GM21515 (cell line): ENCODE measurements around the gene GAS7.

Source experiments
- ATAC-seq: cut with Tn5 transposase; IDR thresholded peaks from one replicate; pipeline ENCODE4 v1.9.1; 2021; ENCODE audit not compliant: unreplicated experiment

Gene GAS7

DNA sequence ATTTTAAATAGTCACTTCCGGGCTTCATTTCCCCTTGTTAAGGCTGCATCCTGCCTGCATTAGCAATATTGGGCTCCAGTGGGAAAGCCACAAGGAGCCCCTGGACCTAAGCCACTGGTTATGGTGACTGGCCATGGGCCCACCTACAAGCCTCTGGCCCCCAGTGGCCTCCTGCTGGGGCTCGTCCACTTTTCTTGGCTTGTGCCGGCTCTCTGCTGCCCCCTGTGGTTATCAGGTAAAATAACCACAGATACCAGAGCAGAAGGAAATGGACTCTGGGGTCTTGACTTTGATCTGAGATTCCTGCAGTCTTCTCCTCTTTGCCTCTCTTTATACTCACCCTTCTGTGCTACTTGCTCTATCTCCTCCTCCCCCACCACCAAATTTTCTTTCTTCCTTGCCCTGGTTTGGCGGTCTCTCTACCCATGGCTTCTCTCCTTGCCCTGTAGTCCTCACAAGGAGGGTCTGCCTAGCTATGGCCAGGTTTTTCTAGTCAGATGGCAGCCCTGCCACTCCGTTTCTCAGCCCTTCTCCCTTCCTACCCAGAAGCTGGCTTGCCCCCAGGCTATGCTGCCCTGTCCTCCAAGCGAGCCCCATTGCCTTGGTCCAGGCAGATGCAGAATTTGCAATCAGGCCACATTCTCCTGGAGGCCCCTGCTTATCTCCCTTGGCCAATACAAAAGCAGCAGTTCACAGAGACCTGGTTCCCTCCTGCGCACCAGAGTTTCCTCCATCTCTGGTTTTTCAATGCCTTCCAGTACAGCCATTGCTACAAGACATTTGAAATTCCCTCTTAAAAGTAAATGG is 210.4 kb downstream of the GAS7 start:
- ATAC-seq, result no peak

DNA sequence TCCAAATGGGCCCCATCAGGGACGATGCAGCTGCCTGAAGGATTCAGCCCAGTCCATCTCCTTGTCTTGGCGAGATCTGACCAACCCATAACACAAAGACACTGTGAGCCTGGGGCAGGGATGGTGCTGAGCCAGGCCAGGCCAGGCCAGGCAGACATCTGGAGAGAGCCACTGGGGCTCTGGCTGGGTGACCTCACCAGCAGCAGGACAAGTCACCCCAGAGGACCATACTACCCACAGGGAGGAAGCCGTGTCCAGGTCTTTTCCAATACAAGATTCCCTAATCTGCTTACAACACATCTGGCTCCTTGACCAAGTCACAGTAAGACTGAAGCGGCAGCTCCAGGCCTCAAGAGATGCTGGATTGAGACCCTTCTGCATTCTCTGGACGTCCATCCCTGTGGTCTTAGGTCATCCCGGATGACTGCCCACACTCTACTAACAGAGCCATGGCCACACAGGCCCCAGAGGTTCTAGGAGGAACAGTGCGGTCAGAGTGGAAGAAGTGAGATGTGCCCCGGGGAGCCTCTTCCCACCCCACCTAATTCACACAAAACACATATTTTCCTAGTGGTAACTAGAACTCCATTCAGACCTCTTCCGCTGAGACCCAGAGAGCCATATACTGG is 211.5 kb downstream of the GAS7 start:
- no peak for ATAC-seq

DNA sequence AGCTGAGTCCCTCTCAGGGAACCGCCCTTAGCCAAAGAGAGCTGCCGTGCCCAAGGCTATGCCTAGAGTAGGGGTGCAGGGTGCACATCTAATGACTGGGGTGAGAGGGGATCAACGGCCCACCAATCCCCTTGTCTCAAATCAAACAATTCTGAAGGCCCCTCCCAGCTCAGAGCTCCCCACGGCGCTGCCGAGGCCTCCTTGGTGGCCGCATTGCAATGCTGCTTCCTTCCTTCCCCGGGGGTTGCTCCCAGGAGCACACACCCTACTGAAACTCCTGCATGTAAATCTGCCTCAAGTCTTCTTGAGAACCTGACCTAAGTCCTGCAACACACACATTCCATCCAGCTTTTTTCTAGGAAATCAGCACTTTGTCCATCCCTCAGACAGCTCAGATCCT is 212.8 kb downstream of the GAS7 start:
- ATAC-seq, result no peak

DNA sequence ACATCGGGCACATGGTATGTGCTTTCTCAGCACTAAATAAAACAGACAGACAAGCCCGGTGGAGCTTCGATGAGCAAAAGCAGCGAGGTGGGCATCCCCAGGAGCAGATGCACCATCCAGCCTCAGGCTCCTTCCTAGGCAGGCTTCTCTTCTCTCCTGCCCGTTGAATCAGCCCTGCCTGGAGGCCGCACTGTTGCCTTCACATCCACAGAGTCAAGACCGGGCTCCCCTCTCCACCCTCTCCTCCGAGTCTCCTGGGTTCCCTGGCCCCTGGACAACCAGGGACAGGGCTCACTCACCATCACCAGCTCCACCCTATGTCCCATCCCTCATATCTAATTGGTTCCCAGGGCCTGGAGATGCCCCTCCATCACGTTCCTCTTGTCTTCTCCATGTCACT is 213.6 kb downstream of the GAS7 start:
- ATAC-seq, result no peak

DNA sequence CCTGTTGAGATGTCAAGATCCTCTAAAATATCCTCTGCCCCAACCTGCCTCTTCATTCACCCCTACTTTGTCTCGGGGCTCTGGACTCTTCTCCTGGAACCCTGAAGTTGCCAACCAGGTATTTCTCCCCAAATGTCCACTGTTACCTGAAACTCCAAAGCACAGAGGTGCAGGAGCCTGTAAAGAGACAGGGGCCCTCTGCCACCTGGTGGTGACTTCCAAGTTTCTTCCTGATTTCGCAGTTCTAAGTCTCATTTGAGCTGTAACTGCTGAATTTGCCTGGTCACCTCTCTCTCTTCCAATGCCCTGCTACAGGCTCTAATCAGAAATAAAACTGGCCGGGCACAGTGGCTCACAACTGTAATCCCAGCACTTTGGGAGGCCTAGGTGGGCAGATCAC is 216.2 kb downstream of the GAS7 start:
- ATAC-seq, result no peak

DNA sequence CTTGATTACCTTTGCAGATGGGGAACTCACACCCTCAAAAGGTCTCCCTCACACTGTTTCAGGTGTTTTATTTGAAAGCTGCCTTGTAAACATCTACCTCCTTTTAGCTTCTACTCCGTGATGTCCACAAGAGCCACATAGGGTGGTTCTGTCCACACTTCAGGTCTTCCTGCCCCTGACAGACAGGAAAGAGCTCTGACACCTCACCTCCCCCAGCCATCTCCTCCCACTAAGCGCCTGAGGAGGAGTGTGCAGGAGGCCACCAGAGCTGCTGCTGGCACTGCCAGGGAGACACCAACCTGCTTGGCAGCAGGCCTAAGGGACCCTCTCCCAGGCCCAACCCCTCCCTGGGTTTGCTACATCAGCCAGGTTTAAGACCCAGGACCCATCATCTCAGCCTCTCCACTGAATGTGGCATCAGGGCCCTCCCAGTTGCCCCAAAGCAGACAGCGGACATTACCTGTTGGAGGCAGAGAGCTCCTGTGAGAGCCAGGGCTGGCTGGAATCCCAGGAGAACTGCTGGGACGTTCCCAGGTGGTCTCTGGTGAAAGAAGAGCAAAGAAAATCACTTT is 217.0 kb downstream of the GAS7 start:
- ATAC-seq, result no peak

DNA sequence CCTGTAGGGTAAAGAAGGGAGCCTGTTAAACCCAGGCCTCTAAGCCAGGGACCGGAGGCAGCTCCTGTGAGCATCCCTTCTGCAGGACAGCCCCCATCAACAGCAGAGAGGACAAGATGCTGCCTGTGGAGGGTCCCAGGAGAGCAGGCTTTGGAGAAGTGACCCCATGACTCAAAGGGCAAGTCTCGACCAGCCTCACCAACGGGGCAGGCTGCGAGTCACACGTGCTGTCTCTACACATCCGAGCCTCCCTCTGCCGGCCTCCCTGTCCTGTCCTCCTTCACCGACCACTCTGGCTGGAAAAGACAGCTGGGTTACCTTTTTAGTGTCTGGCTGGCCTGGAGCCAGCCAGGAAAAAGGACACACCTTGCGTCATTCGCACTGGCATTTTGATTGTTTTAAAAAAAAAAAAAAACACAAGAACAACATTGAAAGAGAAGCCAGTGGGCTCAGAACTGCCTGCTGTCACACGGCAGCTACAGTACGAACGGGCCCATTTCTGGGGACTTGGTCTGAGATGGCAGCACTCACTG is 218.9 kb downstream of the GAS7 start:
- ATAC-seq, result no peak

DNA sequence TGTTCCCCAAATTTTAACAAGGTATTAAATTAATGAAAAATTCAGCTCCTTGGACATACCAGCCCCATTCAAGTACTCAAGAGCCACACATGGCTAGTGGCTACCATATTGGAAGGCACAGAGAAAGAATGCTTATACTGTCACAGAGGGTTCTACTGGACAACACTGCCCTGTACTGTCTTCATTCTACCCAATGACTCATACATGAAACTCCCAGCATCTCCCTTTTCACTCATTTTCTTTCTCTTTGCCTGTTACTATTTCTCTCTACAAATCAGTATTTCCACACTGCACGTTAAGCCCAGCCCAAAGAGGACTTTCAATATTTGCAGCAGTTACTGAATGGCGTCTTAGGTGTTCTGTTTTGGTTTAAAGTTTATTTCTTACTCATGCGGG is 221.2 kb downstream of the GAS7 start:
- no peak for ATAC-seq

DNA sequence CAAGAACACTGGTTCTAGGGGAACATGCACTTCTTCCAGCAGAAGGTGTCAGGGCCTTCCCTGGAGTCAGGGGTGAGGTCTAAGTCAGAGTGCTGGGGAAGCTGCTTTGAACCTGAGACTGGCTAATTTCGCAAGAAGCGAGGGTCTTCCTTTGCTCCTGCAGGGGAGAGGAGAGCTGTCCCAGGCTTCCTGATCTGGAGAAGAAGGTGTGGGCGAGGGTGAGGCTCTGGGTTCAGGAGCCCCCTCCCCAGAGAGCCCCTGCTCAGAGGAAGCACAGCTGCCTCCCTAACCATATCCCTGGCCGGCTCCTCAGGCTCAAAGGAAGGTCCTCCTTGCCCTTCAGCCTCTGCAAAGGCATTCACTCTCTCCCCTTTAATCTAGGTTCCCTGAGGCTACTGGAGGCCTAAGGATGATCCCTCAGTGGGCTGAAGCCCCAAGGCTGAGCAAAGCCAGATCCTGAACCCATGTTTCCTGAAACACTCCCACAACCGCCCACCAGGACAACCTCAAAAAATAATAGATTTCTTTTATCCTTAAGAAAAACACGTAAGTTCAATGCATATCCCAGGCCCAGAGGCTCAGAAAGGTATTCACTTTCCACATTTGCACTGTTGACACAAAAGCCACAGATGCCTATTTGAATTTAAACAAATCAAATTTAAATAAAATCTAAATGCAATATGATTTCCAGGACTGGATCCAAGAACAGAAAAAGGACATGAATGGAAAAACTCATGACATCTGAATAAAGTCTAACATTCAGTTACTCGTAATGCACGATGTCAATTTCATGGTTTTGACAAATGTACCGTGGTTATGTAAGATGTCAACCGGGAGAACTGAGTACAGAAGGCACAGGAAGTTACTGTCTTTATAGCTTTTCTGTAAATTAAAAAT is 221.9 kb downstream of the GAS7 start:
- ATAC-seq, result no peak

DNA sequence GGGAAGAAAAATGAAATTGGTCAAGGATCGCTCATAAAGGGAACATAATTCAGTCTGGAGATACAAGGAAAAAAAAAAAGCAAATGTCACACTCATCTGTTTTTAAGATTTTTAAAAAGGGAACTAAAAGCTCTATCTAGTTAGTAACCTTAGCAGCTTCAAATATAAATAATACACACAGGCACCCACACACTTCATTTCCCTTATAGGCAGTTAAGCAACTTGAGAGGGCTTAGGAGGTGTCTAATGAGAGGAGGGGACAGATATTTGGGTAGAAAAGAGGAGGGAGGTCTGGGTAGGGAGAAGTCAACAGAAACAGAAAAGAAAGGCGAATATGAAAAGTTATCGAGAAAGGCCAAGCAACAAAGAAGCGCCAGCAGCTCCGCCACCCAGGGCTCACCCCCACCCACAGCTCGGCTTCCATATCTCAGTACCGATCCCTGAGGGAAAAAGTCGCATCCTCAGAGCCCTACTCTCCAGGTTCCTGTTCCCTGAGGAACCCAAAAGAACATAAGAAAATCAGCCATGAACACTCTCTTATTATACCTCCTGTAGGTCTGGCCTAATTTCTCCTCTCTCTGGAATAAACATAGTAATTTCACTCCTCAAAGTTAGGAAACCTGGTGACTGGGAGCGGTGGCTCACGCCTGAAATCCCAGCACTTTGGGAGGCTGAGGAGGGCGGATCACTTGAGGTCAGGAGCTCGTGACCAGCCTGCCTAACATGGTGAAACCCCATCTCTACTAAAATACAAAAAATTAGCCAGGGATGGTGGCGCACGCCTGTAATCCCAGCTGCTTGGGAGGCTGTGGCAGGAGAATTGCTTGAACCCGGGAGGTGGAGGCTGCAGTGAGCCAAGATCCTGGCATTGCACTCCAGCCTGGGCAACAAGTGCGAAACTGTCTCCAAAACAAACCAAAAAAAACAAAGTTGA is 223.7 kb downstream of the GAS7 start:
- ATAC-seq, result no peak

DNA sequence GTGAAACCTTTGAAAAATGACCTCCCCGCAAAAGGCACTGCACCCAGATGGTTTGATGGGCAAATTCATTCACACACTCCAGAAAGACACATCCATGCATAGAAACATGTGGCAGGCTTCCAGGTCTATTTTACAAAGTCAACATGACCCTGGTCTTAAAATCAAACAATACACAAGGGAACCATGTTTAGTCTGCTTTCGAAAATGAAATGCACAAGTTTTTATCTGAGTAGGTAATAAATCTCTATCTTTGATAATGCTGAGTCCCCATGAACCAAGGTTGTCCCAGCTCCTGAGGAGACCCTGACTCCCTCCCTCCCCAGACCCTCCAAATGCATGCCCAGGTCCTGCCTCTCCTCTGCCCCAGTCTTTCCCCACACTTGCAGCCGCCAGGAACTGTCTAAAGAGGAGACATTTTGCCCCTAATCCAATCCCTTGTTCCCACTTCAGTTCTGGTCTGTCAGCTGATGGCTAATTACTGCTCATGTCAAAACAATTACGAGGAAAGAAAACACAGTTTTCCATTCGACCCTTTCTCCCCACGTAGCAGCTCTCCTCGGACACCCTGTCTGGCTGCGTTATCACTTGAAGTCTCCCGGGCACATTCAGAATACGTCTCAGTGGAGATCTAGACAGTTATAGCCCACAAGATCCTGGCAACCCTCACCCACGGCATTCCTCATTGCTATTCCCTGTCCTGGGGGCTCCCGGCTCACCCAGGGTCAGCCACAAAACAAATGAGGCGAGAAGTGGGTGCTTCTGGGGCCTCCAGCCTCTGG is 224.5 kb downstream of the GAS7 start:
- ATAC-seq, result no peak

DNA sequence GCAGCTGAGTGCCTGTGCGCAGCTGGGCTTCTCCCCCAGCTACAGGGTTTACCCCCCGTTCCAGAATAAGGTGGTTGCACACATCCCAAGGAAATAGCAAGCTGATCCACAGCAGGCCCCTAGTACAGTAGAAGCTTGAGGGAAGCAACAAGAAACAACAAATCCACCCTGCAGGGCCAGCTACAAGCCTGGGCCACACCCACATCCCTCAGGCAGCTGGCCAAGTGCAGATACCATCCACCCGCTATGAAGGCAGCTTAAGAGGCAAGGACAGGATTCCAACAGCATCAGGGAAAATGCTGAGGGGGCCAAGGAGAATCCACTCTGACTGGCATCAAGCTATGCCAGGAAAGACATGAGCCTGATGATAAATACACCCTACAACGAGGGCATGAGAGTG is 226.4 kb downstream of the GAS7 start:
- no peak for ATAC-seq

DNA sequence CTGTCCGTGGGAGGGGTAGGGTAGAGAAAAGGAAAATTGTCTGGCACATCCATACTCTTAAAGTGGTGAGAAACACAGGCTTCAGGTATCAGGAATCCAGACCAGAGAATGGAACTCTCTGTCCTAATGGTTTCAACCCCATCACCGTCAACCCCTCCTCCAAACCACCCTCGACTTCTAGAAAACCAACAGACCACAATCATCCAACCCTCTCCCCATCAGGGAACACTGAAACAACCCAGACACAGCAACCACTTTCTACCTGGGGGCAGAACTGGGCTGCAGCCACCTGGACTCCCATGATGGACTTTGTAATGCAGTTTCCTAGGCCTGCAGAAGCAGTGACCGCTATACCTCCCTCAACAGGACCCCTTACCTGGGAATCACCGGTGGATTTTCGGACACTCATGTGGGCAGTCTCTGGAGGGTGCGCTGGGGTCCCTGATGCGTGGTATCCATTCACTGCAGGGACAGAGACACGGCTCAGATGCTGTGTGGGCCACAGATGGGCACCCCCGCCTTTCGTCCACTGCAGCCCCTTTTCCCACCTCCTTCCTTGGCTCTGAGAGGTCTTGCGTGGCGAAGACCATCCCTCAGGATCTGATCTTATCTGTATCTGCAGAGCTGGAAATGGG is 229.0 kb downstream of the GAS7 start:
- ATAC-seq, result no peak

DNA sequence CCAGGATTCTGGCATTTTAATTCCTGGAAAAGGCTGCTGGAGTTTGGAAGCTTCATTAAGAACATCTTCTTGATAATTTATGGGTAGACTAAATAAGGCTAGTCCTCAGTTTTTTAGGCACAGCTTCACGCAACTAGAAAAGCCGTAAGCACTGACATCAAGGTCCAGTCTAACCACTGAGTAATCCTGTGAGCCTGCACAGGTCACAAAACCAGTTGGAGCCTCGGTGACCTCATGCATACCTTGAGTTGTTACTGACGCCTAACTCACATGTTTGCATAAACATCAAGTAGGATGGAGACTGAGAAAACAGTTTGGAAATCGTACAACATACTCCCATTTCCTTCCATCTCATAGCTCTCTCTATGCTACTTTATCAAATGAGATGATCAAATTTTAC is 229.5 kb downstream of the GAS7 start:
- no peak for ATAC-seq

DNA sequence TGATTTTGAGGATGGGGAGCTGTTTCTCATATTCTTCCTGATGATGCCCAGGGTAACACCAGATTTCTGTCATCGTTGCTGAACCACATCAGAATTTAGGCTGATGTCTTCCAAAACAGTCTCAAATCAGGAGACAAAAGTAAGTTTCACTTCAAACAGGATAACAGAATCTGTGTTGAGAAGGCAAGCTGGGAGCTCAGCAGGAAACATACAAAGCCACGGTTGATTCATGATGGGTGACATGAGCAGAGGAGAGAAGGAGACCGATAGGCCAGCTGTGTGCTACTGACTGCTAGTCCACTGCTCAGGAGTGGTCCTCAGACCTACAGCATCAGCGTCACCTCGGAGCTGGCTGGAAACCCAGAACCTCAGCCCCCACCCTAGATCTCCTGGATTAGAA is 230.4 kb downstream of the GAS7 start:
- ATAC-seq, result no peak

DNA sequence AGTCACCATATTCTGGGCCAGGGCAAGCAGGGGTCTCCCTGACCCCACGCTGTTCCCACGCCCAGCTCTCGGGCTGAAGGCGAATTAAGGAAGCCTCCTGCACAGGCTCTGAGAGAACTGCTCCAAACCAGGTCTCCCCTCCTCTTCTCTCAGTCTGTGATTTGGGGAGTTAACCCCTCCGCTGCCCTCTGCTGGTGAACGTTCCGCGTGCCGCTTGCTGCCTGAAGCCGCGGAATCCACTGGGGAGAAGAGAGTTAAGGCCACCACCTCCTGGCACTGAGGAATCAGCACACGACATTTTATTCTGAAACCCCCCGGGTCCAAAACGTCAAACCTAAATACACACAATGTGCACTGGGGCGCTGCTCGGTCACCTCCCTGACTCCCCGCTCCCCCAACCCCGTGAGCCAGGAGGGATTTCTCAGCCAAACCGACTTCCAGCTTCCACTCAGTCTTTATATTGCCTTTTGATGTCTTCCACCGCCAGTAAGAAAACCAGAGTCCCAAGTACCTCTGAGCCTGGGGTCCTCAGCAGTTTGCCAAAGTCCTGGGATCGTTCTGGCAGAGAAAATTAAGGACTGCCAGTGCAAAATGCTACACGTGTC is 238.9 kb downstream of the GAS7 start:
- ATAC-seq, result no peak

DNA sequence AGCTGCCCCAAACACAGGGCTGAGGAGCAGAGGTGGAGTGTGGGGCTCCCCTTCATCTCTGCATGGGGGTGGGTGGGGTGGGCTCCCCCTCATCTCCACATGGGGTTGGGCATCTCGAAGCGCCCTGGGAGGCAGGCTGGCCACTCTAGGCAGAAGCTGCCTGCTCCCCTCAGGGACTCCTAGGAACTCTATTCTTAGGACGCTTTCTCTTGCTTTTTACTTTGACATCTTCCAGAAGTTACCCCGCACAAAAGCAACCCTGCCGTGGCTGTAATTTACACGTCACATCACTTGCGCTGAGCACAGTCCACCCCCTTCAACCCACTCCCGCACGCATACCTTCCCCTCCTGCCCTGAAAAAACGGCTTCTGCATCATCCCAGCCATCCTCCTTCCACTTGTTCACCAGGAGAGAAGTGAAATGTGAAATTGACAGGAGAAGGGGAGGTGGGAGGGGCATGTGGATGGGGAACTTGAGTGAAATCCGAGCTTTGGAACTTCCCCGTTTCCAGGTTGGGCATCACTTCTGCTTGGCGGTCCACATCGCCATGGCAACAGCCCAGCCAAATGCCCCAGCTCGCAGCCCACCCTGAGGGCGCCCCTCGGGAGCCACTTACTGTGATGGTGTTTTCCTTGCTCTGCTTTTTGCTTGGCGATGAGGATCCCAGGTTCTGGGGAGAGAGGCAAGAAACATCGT is 239.7 kb downstream of the GAS7 start:
- no peak for ATAC-seq

DNA sequence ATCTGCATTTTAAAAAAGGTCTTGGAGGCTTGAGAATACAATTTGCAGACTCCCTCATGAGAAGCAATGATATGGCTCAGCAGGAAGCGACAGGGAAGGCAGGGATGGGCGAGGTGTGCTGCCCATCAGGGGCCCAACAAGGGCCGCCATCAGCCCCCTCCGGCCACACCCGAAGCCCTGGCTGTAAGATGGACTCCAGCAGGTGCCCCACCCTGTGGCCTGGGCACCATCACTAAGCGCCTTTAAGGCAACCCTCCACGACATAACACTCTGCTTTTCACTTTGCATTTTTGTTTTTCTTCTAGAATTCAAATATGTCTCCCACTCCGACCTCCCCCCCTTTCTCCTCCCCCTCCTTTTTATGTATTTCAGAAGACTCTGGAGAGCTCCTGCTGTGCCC is 241.2 kb downstream of the GAS7 start:
- ATAC-seq, result no peak
